Activated naive CD8-positive, alpha-beta T cell treated with anti-CD3 and anti-CD28 coated beads, Interleukin-2, amount 50 U/mL, for 16 hours (primary cell): ENCODE measurements around the gene PIK3R3.

ENCODE experiments used
- DNase-seq: peaks from one replicate; pipeline ENCODE4 v3.0.0-alpha.2; 2020; ENCODE audit warnings: low read depth, low spot score

Gene PIK3R3

DNA sequence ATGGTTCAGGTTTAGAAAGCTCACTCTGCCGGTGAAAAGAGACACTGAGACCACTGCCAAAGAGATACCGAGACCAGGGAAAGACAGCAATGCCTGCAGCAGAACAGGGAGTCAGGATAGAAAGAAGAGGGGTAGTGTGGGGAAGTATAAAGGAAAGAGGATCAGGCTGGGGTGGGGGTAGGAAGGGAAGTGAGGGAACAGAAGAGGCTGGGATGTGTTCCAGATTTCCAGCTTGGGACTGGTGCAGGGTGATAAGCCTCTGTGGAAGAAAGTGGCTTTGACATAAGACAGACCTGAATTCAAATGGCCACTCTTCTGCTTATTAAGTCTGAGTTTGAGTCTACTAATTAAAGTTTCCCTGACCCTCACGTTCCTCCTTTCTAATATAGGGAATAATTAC lies 105.9 kb downstream of the PIK3R3 start:
- DNase-seq: no peak

DNA sequence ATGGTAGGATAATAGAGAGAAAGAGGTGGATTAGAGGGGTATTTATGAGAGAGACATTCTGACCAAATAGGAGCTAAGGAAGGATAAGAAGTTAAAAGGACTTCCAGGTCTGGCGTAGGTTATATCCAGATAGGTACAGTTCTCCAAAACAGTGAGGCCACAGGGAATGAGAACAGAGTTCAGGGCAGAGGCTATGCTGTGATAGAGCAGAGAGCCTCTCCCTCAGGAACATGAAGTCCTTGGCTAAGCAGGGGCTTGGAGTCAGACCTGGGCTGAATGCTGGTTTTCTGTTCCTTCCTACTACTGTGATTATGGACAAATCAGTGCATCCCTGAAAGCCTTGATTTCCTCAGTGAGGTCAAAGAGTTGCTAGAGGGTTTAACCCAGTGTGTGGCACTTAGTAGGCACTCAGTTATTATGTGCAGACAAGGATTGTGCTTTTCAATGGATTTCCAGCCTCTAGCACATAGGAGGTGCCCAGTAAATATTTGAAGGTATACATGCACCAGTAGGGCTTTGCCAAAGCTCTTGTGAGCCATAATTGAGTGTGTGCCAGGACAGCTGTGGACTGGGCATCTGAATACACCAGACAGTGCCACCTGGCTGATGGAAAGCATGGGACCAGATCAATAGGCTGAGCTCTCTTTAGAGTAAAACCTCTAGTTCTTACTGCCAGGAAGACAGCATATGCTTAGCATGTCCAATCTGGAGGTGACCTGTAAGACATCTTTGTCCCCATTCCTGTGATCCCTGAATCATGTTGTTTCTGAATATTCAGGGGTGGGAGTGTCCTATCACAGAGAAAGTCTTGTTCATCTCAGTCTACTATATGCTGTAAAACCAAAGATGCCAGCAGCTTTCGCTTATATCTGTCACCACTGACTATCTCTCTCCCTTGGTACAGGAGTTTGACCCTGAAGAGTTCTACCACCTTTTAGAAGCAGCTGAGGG lies 111.1 kb downstream of the PIK3R3 start:
- no peak for DNase-seq

DNA sequence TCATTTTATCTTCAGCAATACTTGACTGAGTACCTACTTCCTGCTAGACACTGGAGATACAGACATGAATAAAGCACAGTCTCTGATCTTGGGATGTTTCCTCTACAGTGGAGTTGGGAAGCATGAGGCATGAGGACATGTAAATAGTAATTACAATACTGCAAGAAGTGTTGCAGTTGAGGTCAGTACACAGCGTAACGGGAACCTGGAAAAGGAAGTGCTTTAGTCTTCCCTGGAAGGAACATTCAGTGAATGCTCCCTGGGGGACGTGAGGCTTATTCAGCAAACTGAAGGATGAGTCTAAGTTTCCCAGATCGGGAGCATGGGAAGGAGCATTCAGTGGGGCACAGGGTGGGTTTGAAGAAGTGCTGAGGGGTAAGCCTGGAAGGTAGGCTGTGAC lies 112.4 kb downstream of the PIK3R3 start:
- no peak for DNase-seq

DNA sequence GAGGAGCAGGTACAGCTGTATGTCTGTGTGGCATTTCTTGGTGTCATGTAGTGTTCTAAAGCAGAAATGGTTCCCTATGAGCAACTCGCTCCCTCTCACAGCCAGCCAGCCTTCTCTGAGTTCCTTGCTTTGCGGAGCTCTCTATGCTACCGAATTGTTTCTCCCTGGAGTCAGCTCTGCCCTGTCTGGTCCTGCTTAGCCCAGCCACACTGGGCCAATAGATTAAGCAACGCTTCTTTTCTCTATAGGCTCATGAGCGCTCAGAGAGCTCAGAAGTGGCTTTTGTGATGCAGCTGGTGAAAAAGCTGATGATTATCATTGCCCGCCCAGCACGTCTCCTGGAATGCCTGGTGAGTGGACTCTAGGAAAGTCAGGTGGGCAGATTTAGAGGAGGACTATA lies 113.1 kb downstream of the PIK3R3 start:
- no peak for DNase-seq

DNA sequence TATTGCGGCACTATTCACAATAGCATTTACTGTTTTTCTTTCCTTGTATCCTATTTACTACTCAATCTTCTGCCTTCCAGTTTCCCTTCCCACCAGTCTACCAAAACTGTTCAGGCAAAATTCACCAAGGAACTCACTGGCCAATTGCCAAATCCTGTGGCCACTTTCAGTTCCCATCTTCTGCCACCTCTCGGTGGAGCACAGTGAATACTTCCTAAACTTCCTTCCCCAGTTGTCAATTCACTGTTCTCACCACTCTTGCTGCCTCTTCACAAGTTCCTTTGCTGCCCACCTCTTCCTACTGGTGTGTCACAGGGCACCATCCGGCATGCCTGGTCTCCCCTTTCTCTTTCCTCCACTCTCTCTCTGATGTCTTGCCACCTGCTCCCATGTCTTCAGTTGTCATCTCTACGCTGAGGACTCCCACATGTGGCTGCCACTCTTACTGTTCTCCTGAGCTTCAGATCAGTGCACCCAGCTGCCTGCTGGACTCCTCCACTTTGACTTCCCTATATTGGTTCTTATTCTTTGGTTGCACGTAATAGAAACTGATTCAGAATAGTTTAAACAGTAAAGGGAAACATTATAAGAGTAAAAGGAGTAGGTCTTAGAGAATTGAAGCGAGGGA lies 114.4 kb downstream of the PIK3R3 start:
- DNase-seq: no peak

DNA sequence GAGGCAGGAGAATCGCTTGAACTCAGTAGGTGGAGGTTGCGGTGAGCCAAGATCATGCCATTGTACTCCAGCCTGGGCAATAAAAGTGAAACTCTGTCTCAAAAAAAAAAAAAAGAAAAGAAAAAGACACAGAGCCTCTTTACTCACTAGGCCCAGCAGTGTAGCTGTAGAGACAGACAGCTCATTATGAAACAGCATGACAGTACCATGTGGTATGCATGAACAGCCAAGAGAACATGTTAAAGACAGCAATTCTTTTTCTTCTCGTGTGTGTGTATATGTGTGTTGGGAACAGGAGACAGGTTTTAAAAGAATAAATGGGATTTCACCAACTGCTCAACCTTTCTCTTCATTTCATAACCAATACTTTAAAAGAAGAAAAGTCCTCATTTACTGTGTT lies 118.8 kb downstream of the PIK3R3 start:
- no peak for DNase-seq

DNA sequence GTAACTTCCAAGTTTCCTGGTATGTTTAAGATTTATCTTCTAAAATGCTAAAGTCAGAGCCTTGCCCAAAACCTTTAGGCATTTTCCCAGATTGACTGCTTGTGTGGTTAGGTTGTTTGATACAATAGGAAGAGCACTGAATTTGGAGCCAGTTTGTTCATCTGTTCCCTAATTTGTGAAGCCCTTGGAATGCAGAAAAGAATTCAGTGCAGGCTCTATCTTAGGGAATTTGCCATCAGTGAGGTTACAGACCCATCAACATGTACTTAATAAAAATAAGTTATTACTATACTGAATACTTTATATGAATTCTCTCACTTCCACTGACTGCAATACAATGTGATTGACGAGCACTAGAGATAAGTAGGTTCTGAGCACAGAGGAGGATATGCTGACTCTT lies 120.2 kb downstream of the PIK3R3 start:
- no peak for DNase-seq

DNA sequence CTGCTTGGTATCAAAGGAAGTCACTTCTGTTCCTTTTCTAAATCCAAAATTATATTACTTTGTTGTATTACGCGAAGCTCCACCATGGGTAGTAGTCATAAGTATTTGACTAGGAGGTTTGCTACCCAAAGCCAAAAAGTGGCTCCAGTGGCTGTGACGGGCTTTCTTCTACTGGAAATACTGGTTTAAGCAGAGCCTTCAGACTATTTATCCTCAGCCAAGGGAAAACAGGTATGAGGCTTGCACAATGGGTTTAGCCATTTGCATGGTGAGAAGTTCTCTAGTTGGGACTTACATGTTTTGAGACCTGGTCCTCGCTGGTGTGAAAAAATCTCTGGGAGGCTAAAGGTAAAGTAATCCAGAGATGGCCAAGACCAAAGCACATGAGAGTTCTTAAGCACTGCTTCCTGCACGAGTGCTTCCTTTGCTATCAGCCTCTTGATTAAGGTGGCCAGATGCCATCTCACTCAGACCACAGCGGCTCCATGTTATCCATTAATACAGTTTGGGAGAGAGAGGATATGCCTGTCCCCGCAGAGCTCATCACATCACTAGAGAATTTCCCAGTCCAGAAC lies 121.2 kb downstream of the PIK3R3 start:
- DNase-seq: no peak

DNA sequence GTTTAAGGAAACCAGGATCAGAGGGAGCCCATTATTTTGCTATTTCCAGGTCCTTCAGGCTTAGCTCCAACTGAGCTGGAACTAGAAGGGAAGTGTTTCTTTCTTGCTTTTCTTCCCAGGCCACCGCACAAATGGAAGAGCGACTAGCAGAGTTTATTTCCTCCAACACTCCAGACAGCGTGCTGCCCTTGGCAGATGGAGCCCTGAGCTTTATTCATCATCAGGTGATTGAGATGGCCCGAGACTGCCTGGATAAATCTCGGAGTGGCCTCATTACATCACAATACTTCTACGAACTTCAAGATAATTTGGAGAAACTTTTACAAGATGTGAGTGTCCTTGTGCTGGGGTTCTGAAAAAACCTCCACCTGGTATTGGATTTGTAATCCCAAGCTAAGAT lies 121.8 kb downstream of the PIK3R3 start:
- DNase-seq: no peak

DNA sequence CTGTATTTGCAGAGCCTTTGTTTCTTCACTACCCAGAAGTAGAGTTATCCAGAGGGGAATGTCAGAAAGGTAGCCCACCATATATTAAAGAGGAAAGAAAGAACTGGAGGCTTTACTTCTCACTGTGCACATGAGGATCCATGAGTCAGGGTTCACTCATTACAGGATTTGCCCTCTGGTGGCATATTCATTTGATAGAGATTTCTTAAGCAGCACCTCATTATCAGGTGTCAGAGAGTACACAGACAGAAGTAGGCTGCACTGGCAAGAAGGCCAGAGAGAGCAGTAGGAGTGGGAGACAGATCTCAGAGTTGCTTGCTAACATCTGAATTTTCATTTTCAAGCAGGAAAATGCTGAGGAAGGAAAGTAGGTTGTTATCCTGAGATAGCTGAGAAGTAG lies 123.8 kb downstream of the PIK3R3 start:
- DNase-seq: no peak

DNA sequence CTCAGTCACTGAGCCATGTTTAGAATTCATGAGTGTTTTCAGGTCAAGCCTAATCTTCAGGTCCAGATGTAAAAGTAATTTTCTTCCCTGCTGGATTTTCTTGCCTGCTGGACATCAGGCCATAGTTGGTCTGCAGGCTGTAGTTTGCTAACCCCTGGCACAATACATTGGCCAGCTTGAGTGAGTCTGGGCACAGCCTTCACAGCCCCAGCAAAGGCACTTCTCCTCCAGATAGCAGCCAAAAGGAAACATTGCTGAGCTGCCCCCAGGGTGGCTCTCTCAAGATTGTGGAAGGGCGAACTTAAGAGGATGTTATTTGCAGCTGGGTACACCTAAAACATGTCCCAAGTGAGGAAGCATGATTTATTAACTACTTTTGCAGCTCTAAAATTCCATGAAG lies 126.8 kb downstream of the PIK3R3 start:
- DNase-seq: no peak

DNA sequence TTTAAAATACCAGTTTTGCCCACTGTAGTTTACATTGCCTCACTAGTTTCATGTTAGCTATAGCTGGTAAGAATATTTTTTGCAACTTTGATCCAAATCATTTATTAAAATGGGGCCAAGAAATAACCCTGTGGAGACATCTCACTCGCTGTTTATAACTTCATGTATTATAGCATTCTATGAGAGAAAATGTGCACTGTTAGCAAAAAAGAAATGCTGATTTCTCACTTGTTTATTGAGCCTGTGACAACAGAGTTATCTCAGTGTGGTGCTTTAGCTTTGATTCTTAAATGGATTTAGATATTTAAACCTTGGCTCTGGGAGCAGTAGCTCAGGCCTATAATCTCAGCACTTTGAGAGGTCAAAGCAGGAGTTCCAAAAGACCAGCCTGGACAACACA lies 127.9 kb downstream of the PIK3R3 start:
- no peak for DNase-seq

DNA sequence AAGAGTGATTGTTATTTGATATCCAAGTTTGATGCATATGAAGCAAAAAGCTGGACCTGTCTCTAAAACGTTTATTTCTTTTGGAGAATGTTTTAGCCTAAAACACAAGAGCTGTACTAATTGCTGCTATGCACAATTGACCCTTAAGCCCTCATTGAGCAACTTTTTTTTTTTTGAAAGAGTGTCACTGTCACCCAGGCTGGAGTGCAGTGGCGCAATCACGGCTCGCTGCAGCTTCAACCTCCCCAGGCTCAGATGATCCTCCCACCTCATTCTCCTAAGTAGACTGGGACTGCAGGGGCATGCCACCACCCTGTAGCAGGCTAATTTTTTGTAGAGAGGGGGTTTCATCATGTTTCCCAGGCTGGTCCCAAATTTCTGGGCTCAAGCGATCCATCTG lies 129.1 kb downstream of the PIK3R3 start:
- DNase-seq: no peak

DNA sequence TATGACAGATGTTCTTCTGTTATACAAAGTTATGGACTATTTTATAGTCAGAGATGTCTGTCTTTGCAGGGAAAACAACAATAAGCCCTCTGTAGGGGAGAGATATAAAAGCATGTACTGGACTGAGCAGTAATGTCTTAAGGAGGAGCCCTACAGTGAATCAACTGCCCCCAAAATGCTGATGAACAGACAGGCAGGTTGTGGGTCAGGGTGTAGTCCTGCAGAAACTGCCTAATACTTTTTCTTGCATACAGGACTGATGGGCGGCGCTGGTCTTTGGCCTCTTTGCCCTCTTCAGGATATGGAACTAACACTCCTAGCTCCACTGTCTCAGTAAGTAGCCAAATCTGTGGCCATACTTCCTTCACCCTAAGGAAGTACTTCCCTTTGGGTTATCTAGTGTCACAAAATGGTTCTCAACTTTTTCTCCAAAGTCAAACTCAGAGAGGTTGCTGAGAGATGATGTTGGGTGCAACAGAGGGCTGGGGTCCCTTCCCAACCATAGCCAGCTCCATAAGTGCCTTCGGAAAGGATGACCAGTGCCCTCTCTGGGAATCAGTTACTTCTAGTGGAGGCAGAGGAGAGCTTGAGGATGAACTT lies 129.8 kb downstream of the PIK3R3 start:
- no peak for DNase-seq

DNA sequence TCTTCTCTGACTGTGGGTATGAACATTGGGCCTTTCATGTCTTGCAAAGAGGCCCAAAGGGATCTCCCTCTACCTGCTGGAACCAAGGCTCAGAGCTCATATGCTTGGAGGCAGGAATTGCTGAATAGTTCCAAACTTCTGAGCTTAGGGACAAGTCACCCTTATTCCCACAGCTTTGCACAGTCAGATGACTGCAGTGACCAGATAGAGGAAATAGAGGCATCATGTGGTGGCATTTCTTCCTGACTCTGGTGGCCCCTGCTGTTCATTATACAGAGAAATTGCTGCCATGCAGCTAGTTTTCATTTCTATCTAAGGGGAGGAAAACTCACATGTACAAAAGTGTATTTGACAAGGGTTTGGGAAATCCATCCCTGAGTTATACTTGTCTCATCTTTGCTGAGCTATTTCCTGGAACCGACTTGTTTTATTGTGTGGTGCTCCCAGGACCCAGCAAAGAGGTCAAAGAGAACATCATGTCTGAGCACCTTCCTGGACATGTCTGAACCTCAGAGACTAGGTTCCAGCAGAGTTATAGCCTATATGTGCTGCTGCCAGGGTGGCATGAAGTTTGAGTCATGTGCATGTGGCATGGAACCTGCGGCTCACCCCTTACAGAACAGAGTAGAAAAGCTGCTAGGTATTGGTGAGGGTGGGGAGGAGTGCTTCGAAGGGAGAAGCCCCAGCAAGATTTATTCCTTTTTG lies 131.2 kb downstream of the PIK3R3 start:
- DNase-seq: no peak

DNA sequence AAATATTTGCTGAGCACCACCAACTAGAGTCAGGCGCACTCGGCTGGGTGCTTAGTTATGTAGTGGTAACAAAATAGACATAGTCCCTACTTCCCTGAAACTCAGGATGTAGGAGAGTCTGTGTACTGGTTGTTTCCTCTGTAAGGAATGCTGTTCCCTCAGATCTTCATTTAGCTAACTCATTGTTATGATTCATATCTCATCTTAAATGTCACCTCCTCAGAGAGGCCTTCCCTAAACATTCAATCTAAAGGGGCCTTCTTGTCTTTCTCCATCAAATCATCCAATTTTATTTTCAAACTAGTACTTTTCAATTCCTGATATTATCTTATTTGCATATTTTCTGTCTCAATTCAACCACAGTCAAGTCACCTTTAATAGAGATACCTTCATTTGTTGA lies 132.9 kb downstream of the PIK3R3 start:
- no peak for DNase-seq

DNA sequence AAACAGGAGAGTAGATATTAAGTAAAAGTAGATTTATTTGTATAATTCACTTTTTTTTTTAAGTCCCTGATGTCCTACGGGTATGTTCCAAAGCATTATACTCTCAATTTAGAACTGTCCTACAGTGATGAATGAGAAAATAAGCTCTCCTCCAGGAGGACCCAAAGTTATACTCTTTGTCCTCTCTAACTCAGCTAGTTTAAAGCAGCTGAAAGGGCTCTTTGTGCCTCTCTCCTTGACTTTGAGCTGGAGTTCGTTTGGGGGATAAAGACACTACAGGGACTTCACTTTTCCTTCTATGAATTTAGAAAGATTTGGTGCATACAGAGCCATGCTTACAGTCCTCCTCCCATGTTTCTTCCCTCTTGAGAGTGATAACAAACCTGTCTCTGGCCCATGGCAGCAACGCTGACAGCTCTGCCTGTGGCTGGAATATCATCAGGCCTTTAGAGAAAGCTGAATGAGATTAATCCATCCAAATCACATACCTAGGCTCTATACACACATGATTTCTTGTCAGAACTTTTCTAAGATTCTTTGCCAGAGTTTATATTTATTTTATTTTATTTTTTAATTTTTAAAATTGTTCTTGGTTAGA lies 134.3 kb downstream of the PIK3R3 start:
- no peak for DNase-seq

DNA sequence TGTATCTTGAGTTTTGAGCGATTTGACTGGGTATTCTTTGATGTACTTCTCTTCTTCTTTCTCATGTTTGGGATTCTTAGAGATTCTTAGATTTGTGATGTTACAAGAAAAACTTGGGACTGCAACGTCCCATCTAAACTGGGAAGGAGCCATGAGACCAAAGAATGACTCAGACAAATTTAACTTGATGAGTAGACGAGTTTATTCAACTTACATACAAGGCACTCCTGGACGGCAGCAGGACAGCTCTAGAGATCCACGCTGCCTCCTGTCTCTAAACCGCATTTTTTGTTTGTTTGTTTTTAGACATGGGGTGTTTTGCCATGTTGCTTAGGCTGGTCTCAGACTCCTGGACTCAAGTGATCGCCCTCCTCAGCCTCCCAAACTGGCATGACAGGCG lies 137.1 kb downstream of the PIK3R3 start:
- no peak for DNase-seq

DNA sequence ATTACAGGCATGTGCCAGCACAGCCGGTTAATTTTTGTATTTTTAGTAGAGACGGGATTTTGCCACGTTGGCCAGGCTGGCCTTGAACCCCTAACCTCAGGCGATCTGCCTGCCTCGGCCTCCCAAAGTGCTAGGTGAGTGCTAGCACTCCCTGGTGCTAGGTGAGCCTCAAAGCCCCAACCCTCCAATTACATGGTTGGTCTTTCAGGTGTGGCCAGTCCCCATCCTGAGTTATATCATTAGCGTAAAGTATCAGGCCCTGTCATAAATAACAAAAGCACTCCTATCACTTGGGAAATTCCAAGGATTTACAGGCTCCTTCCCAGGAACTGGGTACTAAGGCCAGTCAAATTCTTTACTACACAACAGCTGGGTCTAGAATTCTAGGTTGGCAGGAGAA lies 138.0 kb downstream of the PIK3R3 start:
- DNase-seq: no peak
